Vagina (tissue), 2 donors: Measurements from ENCODE around the gene ECI2.

Source experiments
- POLR2A ChIP-seq, 2 donors: fragments of 450-650 bp; IDR thresholded peaks; one replicate each; pipeline ENCODE4 v1.6.1; 2017; ENCODE audit warnings: antibody characterized with exemption in 2 of 2, mild to moderate bottlenecking in 2 of 2, moderate library complexity in 2 of 2
- POLR2AphosphoS5 ChIP-seq, 2 donors: sonication (generic); formaldehyde crosslinking; IDR thresholded peaks; one replicate each; pipeline ENCODE4 v1.9.0; 2017; ENCODE audit warnings: antibody characterized with exemption in 2 of 2, mild to moderate bottlenecking in 2 of 2, low read depth in 1 of 2; ENCODE audit not compliant: insufficient read depth in 1 of 2
- TF ChIP-seq, protein P1 (sequence below), 3 experiments: fragments of 450-650 bp in 2 of 3; fragments of 200-600 bp in 1 of 3; sonication (generic) in 1 of 3; IDR thresholded peaks; one replicate each; pipeline ENCODE4 v1.5.1; 2017 to 2019; ENCODE audit warnings: antibody characterized with exemption in 3 of 3, mild to moderate bottlenecking in 2 of 3, moderate library complexity in 2 of 3

- no peak for TF ChIP-seq POLR2AphosphoS5 (IDR thresholded peaks at IDR 0.05; ENCODE audit: insufficient read depth in 1 of 2, low read depth in 1 of 2)
- TF ChIP-seq, protein P1, sequence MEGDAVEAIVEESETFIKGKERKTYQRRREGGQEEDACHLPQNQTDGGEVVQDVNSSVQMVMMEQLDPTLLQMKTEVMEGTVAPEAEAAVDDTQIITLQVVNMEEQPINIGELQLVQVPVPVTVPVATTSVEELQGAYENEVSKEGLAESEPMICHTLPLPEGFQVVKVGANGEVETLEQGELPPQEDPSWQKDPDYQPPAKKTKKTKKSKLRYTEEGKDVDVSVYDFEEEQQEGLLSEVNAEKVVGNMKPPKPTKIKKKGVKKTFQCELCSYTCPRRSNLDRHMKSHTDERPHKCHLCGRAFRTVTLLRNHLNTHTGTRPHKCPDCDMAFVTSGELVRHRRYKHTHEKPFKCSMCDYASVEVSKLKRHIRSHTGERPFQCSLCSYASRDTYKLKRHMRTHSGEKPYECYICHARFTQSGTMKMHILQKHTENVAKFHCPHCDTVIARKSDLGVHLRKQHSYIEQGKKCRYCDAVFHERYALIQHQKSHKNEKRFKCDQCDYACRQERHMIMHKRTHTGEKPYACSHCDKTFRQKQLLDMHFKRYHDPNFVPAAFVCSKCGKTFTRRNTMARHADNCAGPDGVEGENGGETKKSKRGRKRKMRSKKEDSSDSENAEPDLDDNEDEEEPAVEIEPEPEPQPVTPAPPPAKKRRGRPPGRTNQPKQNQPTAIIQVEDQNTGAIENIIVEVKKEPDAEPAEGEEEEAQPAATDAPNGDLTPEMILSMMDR (IDR thresholded peaks at IDR 0.05) = no peak
- TF ChIP-seq POLR2A (IDR thresholded peaks at IDR 0.05) = no peak
Observed at GRCh38 chr6:4125500-4125899, 9.9 kb downstream of the ECI2 start.
